ENCODE results near the gene CLSTN2.

CLSTN2 gene

GRCh38 chr3:140187656-140188221 lies 252.8 kb downstream of the CLSTN2 start:
- H3K27me3 ChIP-seq: no peaks in the 10 kb centered on the region
- peak overlapping the region in 1 of 2 donors; percentile 66 for H3K27ac ChIP-seq
- H3K36me3 ChIP-seq: no peaks in the 10 kb centered on the region
- intact Hi-C loops (cut with DNase I; ENCODE audit: low total_unique reads): no loop called here
- DNase-seq: no peak
- TF ChIP-seq CTCF (IDR thresholded peaks at IDR 0.05): no peak
- no peak overlapping the region for H3K4me3 ChIP-seq
- peaks cover 3 to 47% (median 22%) of the 10 kb centered on the region in 4 donors for H3K4me1 ChIP-seq
- H3K9me3 ChIP-seq: peaks cover 0 to 4% (median 0%) of the 10 kb centered on the region in 3 donors

GRCh38 chr3:140188285-140188684 lies 253.3 kb downstream of the CLSTN2 start:
- DNase-seq: no peak
- Histone ChIP-seq H3K27me3 (no peaks in the 10 kb centered on the region), H3K4me1 (peaks cover 3 to 47% (median 22%) of the 10 kb centered on the region in 4 donors), H3K9me3 (peaks cover 0 to 4% (median 0%) of the 10 kb centered on the region in 3 donors), H3K27ac (no peak overlapping the region), H3K4me3 (no peak overlapping the region), H3K36me3 (no peaks in the 10 kb centered on the region)
- no peak for TF ChIP-seq CTCF (IDR thresholded peaks at IDR 0.05)
- intact Hi-C loops (cut with DNase I; ENCODE audit: low total_unique reads): no loop called here

GRCh38 chr3:140189267-140189666 lies 254.3 kb downstream of the CLSTN2 start:
- Histone ChIP-seq H3K36me3 (no peaks in the 10 kb centered on the region), H3K27ac (no peak overlapping the region), H3K9me3 (peaks cover 0 to 4% (median 0%) of the 10 kb centered on the region in 3 donors), H3K4me3 (no peak overlapping the region), H3K4me1 (peaks cover 3 to 41% (median 22%) of the 10 kb centered on the region in 4 donors), H3K27me3 (no peaks in the 10 kb centered on the region)
- TF ChIP-seq CTCF (IDR thresholded peaks at IDR 0.05): no peak
- DNase-seq: no peak
- intact Hi-C loops (cut with DNase I; ENCODE audit: low total_unique reads): no loop called here

GRCh38 chr3:140189976-140190375 lies 255.0 kb downstream of the CLSTN2 start:
- no peak for TF ChIP-seq CTCF (IDR thresholded peaks at IDR 0.05)
- H3K27ac ChIP-seq: no peak overlapping the region

GRCh38 chr3:140196970-140197369 lies 262.0 kb downstream of the CLSTN2 start:
- peaks cover 0 to 4% (median 0%) of the 10 kb centered on the region in 3 donors for H3K9me3 ChIP-seq
- intact Hi-C loops (cut with DNase I; ENCODE audit: low total_unique reads): no loop called here
- no peaks in the 10 kb centered on the region for H3K27me3 ChIP-seq
- H3K36me3 ChIP-seq: no peaks in the 10 kb centered on the region
- no peak for DNase-seq
- no peaks in the 10 kb centered on the region for H3K4me1 ChIP-seq
- H3K27ac ChIP-seq: no peak overlapping the region
- H3K4me3 ChIP-seq: no peak overlapping the region
- no peak for TF ChIP-seq CTCF (IDR thresholded peaks at IDR 0.05)

More at GRCh38 chr3:140189976-140190375, 255.0 kb downstream of the CLSTN2 start:
- Histone ChIP-seq H3K4me1 (peaks cover 3 to 33% (median 22%) of the 10 kb centered on the region in 4 donors), H3K27me3 (no peaks in the 10 kb centered on the region), H3K4me3 (no peak overlapping the region), H3K9me3 (peaks cover 0 to 4% (median 0%) of the 10 kb centered on the region in 3 donors), H3K36me3 (no peaks in the 10 kb centered on the region)
- DNase-seq: no peak
- intact Hi-C loops (cut with DNase I; ENCODE audit: low total_unique reads): no loop called here

All from tibial artery (tissue), 4 donors.